Vagina (tissue), 2 donors: ENCODE measurements around the gene ZNF358.

ENCODE experiments used
- CTCF ChIP-seq, 3 experiments: fragments of 450-650 bp in 2 of 3; fragments of 200-600 bp in 1 of 3; sonication (generic) in 1 of 3; IDR thresholded peaks; one replicate each; pipeline ENCODE4 v1.5.1; 2017 to 2019; ENCODE audit warnings: antibody characterized with exemption in 3 of 3, mild to moderate bottlenecking in 2 of 3, moderate library complexity in 2 of 3
- POLR2AphosphoS5 ChIP-seq, 2 donors: sonication (generic); formaldehyde crosslinking; IDR thresholded peaks; one replicate each; pipeline ENCODE4 v1.9.0; 2017; ENCODE audit warnings: antibody characterized with exemption in 2 of 2, mild to moderate bottlenecking in 2 of 2, low read depth in 1 of 2; ENCODE audit not compliant: insufficient read depth in 1 of 2

- no peak for TF ChIP-seq POLR2AphosphoS5 (IDR thresholded peaks at IDR 0.05; ENCODE audit: insufficient read depth in 1 of 2, low read depth in 1 of 2)
- no peak for TF ChIP-seq CTCF (IDR thresholded peaks at IDR 0.05)
These were observed 26.0 kb downstream of the ZNF358 start for GRCh38 chr19:7541828-7542443.
